Measurements from ENCODE around the gene VEGFA. TPM values are rescaled to one million over a fixed set of nuclear protein-coding genes. Genes with fewer than 3 reads are reported as not detected.

Gene VEGFA
- total RNA-seq, 1 donor from 2014 or later: 267 TPM

GRCh38 chr6:43736844-43737243, 33.2 kb upstream of the VEGFA start:
- Mint-ChIP-seq H3K27ac (no peak overlapping the region), H3K36me3 (ENCODE audit: insufficient read depth) (no peaks in the 10 kb centered on the region), H3K9me3 (ENCODE audit: low read depth) (peaks cover 3% of the 10 kb centered on the region), H3K4me1 (ENCODE audit: low read depth) (peaks cover 4% of the 10 kb centered on the region), H3K27me3 (no peaks in the 10 kb centered on the region), H3K4me3 (ENCODE audit: low read depth) (no peak overlapping the region)
- no peak for DNase-seq (ENCODE audit: low spot score, unreplicated experiment)
- no peak for TF ChIP-seq CTCF (IDR thresholded peaks at IDR 0.05; ENCODE audit: unreplicated experiment)

DNA sequence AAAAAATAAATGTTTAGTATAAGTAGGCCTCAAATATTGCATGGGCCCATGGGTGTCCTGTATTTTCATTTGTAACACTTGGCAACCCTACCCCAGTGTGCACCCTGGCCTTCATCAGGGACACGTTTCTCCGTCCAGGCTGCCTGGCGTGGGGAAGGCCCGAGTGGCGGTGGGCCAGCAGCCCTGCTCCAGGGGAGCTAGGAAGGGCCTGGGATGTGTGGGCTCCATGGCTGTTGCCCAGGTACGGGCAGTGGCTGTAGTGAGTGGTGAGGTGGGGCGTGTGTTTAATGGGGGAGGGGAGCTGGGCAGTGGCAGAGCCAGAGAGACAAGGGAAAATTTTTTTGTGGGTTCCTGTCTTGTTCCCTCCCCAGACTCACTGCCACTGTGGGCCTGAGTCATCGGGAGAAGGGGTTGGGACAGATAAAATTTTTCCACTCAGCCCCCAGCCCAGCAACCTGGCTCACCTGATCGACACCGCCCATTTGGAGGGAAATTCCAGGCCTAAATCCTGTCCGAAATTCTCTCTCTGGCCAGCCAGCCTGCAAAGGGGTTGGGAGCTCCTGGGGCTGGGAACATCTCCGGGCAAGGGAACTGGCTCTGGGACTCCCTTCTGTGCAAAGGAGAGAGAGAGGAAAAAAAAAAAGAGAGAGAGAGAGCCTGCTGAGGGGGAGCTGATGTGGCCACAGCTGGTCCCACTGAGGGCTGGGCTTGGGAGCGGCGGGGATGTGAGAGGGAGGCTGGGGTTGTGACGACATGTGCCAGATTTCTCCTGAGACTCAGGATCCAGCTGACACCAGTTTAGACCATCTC, 32.5 kb upstream of the VEGFA start:
- Mint-ChIP-seq H3K27me3 (peaks cover under 1% of the 10 kb centered on the region), H3K4me1 (ENCODE audit: low read depth) (peaks cover 11% of the 10 kb centered on the region), H3K9me3 (ENCODE audit: low read depth) (no peaks in the 10 kb centered on the region), H3K4me3 (ENCODE audit: low read depth) (no peak overlapping the region), H3K36me3 (ENCODE audit: insufficient read depth) (no peaks in the 10 kb centered on the region), H3K27ac (peak overlapping the region; percentile 63)
- no peak for TF ChIP-seq CTCF (IDR thresholded peaks at IDR 0.05; ENCODE audit: unreplicated experiment)
- DNase-seq (ENCODE audit: low spot score, unreplicated experiment): no peak

DNA sequence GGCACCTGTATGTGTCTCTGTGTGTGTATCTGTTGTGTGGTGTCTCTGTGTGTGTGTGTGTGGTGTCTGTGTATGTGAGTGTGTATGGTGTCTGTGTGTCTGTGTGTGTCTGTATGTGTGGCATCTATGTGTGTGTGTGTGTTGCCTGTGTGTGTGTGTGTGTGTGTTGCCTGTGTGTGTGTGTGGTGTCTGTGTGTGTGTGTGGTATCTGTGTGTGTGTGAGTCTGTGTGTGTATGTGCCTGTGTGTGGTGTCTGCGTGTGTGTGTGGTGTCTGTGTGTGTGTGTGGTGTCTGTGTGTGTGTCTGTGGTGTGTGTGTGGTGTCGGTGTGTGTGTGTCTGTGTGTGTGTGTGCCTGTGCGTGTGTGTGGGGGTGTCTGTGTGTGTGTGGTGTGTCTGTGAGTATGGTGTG, 31.7 kb upstream of the VEGFA start:
- H3K36me3 Mint-ChIP-seq (ENCODE audit: insufficient read depth): no peaks in the 10 kb centered on the region
- H3K27ac Mint-ChIP-seq: peak overlapping the region; percentile 67
- no peaks in the 10 kb centered on the region for H3K9me3 Mint-ChIP-seq (ENCODE audit: low read depth)
- peaks cover 13% of the 10 kb centered on the region for H3K4me1 Mint-ChIP-seq (ENCODE audit: low read depth)
- peaks cover 4% of the 10 kb centered on the region for H3K27me3 Mint-ChIP-seq
- TF ChIP-seq CTCF (IDR thresholded peaks at IDR 0.05; ENCODE audit: unreplicated experiment): no peak
- no peak for DNase-seq (ENCODE audit: low spot score, unreplicated experiment)
- no peak overlapping the region for H3K4me3 Mint-ChIP-seq (ENCODE audit: low read depth)

DNA sequence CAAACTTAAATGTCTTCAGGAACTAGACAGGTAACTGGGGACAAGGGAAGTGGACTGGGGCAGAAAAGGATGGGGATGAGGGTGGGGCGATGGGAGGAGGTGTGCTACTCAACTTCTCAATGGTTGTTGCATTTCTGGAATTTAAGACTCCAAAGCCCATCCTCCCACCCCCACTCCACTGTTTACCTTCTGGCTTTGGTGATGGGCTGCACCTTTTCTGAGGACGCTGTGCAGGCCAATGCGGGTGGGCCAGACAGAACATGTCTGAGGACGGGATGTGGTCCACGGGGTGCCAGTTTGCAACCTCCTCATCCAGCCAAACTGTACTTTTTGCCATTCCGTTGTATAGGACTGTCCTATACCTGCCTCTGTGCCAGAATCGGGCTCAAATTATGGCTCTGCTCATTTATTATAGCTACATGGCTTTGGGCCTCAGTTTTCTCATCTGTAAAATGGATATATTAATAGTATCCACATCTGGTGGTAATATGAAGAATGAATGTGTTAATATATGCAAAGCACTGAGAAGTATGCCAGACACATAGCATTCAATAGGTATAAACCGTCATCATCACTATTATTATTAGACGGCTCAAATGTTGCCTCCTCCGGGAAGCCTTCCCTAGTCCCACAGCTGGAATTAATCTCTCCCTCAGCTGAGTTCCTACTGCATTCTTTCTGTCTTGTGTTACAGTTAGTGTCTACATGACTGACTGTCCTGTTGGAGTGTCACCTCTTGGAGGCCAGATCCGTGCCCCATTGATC, 31.0 kb upstream of the VEGFA start:
- DNase-seq (ENCODE audit: low spot score, unreplicated experiment): no peak
- no peaks in the 10 kb centered on the region for H3K9me3 Mint-ChIP-seq (ENCODE audit: low read depth)
- no peak for TF ChIP-seq CTCF (IDR thresholded peaks at IDR 0.05; ENCODE audit: unreplicated experiment)
- H3K36me3 Mint-ChIP-seq (ENCODE audit: insufficient read depth): no peaks in the 10 kb centered on the region
- H3K27me3 Mint-ChIP-seq: peaks cover 6% of the 10 kb centered on the region
- peaks cover 16% of the 10 kb centered on the region for H3K4me1 Mint-ChIP-seq (ENCODE audit: low read depth)
- peak overlapping the region; percentile 71 for H3K27ac Mint-ChIP-seq
- H3K4me3 Mint-ChIP-seq (ENCODE audit: low read depth): no peak overlapping the region

- no peaks in the 10 kb centered on the region for H3K9me3 Mint-ChIP-seq (ENCODE audit: low read depth)
These were observed 30.3 kb upstream of the VEGFA start for GRCh38 chr6:43739642-43740091.

More at GRCh38 chr6:43739642-43740091, 30.3 kb upstream of the VEGFA start:
- Mint-ChIP-seq H3K27me3 (peaks cover 7% of the 10 kb centered on the region), H3K4me1 (ENCODE audit: low read depth) (peaks cover 21% of the 10 kb centered on the region), H3K27ac (no peak overlapping the region), H3K4me3 (ENCODE audit: low read depth) (no peak overlapping the region), H3K36me3 (ENCODE audit: insufficient read depth) (no peaks in the 10 kb centered on the region)
- no peak for TF ChIP-seq CTCF (IDR thresholded peaks at IDR 0.05; ENCODE audit: unreplicated experiment)
- DNase-seq (ENCODE audit: low spot score, unreplicated experiment): no peak
